RWPE2 (cell line): ENCODE data around the gene TRIP13.
"Not testable (repeated sequence)": the region's sequence is repeated elsewhere in the genome, so short reads cannot be mapped to it uniquely, and the experiment has no call there.

Experiments
- ATAC-seq: fragments of 200-7000 bp; cut with Tn5 transposase; 3 replicates; pipeline ENCODE4 v1.9.1; 2021; ENCODE audit warnings: low read depth
- DNase-seq: peaks from one replicate; pipeline ENCODE4 v3.0.0-alpha.2; 2020; ENCODE audit warnings: low spot score
- H3K27ac ChIP-seq: fragments of 450-650 bp; 2 replicates; pipeline ENCODE4 v1.5.1; 2017; ENCODE audit warnings: mild to moderate bottlenecking; ENCODE audit not compliant: poor library complexity, severe bottlenecking
- H3K27me3 ChIP-seq: fragments of 250-450 bp; sonication (Bioruptor Pico); 2 replicates; pipeline ENCODE4 v1.5.1; 2021; ENCODE audit warnings: mild to moderate bottlenecking, moderate library complexity; ENCODE audit not compliant: insufficient read depth, poor library complexity, severe bottlenecking
- H3K36me3 ChIP-seq: fragments of 250-450 bp; sonication (Bioruptor Pico); 2 replicates; pipeline ENCODE4 v1.5.1; 2020; ENCODE audit warnings: low read depth, mild to moderate bottlenecking, moderate library complexity
- H3K4me1 ChIP-seq: fragments of 250-450 bp; sonication (Bioruptor Pico); 2 replicates; pipeline ENCODE4 v1.5.1; 2021; ENCODE audit warnings: mild to moderate bottlenecking, moderate library complexity; ENCODE audit not compliant: insufficient read depth, poor library complexity, severe bottlenecking
- H3K4me3 ChIP-seq: fragments of 250-450 bp; sonication (Bioruptor Pico); 2 replicates; pipeline ENCODE4 v1.5.1; 2021; ENCODE audit warnings: mild to moderate bottlenecking, moderate library complexity; ENCODE audit not compliant: severe bottlenecking
- H3K9me3 ChIP-seq: fragments of 250-450 bp; sonication (Bioruptor Pico); 2 replicates; pipeline ENCODE4 v1.5.1; 2021; ENCODE audit warnings: mild to moderate bottlenecking, moderate library complexity; ENCODE audit not compliant: severe bottlenecking
- TF ChIP-seq, protein P1 (sequence below): fragments of 450-650 bp; IDR thresholded peaks from one replicate; pipeline ENCODE4 v1.5.1; 2017; ENCODE audit warnings: mild to moderate bottlenecking, moderate library complexity; ENCODE audit not compliant: poor library complexity, severe bottlenecking

TRIP13 gene

DNA sequence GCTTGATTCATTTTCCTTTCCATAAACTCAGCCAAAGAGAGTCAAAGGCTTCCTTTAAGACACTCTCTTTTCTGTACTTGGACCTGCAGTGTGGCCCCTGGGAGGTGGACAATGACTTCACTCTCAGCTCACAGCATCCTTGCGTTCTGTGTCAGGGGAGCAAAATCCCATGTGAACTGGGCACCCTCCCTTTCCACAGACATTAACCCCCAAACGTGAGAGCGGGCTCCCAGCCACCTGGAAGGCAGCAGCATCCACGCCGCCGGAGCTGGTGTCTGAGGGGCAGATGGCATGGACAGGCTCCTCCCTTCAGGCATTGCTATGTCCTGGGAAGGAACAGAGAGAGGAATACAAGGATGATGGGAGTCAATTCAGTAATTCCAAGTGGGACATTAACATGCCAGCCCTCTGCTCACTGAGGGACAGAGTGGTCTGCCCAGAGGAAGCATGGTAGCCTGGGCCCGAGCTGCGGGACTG is 39.5 kb downstream of the TRIP13 start:
- Histone ChIP-seq H3K27ac (no peak overlapping the region), H3K27me3 (peaks cover 4% of the 10 kb centered on the region), H3K4me3 (no peak overlapping the region), H3K4me1 (no peaks in the 10 kb centered on the region), H3K36me3 (no peaks in the 10 kb centered on the region), H3K9me3 (no peaks in the 10 kb centered on the region)
- ATAC-seq = no peak
- peak; percentile 57 for DNase-seq
- TF ChIP-seq, protein P1, sequence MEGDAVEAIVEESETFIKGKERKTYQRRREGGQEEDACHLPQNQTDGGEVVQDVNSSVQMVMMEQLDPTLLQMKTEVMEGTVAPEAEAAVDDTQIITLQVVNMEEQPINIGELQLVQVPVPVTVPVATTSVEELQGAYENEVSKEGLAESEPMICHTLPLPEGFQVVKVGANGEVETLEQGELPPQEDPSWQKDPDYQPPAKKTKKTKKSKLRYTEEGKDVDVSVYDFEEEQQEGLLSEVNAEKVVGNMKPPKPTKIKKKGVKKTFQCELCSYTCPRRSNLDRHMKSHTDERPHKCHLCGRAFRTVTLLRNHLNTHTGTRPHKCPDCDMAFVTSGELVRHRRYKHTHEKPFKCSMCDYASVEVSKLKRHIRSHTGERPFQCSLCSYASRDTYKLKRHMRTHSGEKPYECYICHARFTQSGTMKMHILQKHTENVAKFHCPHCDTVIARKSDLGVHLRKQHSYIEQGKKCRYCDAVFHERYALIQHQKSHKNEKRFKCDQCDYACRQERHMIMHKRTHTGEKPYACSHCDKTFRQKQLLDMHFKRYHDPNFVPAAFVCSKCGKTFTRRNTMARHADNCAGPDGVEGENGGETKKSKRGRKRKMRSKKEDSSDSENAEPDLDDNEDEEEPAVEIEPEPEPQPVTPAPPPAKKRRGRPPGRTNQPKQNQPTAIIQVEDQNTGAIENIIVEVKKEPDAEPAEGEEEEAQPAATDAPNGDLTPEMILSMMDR = no peak

DNA sequence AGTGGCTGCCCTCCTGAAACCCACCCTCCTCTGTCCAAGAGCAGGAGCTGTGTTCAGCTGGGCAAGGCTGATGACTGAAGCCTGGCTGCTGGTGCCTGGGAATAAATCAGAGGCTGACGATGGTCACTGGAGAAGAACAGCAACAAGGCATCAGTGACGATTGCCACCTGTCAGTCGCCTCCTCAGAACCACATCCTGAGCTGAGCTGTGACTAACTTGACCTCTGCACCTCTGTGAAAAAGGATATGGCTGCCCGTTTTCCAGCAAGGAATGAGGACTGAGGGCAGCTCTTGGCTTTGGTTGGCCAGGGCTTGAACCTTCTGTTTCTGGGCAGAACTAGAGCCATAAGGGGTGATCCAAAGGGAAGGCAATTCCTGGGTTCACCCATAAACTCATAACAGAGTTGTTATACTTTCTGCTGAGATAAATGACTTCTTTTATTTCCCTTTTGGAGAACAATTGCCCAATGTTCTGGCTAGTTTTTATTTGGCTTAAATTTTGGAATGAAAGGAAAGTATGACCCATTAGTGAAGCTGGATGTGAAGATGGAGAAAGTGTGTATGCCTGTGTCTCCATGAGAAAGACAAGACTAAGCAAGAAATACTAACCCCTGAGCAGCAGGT is 40.1 kb downstream of the TRIP13 start:
- no peak overlapping the region for H3K27ac ChIP-seq
- H3K4me1 ChIP-seq = no peaks in the 10 kb centered on the region
- H3K27me3 ChIP-seq = peaks cover 4% of the 10 kb centered on the region
- H3K36me3 ChIP-seq = no peaks in the 10 kb centered on the region
- no peaks in the 10 kb centered on the region for H3K9me3 ChIP-seq
- no peak overlapping the region for H3K4me3 ChIP-seq
- ATAC-seq (no peak), DNase-seq (no peak)
- TF ChIP-seq, protein P1 = no peak

DNA sequence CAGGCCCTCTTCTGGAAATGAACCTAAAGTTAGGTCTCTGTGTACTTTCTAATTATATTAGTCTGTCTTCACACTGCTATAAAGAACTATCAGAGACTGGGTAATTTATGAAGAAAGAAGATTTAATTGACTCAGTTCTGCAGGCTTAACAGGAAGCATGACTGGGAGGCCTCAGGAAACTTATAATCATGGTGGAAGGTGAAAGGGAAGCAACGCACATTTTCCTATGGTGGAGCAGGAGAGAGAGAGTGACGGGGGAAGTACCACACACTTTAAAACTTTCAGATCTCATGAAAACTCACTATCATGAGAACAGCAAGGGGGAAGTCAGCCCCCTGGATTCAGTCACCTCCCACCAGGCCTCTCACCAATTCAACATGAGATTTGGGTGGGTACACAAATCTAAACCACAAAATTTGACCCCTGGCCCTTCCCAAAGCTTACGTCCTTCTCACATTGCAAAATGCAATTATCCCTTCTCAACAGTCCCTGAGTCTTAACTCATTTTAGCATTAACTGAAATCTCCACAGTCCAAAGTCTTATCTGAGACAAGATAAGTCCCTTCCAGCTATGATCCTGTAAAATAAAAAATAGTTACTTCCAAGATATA is 40.7 kb downstream of the TRIP13 start:
- Histone ChIP-seq H3K4me1 (no peaks in the 10 kb centered on the region), H3K27ac (no peak overlapping the region), H3K27me3 (peaks cover 4% of the 10 kb centered on the region), H3K9me3 (no peaks in the 10 kb centered on the region), H3K4me3 (no peak overlapping the region), H3K36me3 (no peaks in the 10 kb centered on the region)
- TF ChIP-seq, protein P1 = no peak
- no peak for DNase-seq
- ATAC-seq = no peak

DNA sequence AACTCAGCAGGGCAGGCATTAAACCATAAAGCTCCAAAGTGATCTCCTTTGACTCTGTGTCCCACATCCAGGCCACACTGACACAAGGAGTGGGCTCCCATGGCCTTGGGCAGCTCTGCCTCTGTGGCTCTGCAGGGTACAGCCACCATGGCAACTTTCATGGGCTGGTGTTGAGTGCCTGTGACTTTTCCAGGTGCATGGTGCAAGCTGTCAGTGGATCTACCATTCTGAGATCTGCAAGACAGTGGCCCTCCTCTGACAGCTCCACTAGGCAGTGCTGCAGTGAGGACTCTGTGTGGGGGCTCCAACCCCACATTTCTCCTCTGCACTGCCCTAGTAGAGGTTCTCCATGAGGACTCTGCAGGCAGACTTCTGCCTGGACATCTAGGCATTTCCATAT is 41.3 kb downstream of the TRIP13 start:
- not testable (repeated sequence) for H3K36me3 ChIP-seq, H3K27me3 ChIP-seq, H3K4me1 ChIP-seq, H3K27ac ChIP-seq, H3K4me3 ChIP-seq, H3K9me3 ChIP-seq, ATAC-seq
- DNase-seq = peak; percentile 11

DNA sequence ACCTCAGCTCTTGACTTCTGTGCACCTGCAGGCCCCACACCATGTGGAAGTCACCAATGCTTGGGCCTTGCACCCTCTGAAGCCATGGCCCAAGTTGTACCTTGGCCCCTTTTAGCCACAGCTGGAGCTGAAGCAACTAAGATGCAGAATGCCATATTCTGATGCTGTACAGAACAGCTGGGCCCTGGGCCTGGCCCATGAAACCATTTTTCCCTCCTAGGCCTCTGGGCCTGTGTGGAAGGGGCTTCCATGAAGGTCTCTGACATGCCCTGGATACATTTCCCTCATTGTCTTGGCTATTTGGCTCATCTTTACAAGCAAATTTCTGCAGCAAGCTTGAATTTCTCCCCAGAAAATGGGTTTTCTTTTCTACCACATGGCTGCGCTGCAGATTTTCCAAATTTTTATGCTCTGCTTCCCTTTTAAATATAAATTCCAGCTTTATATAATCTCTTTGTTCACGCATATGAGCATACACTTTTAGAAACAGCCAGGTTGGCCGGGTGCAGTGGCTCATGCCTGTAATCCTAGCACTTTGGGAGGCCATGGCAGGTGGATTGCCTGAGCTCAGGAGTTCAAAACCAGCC is 41.8 kb downstream of the TRIP13 start:
- not testable (repeated sequence) for DNase-seq, ATAC-seq
- TF ChIP-seq, protein P1 = peak; percentile 42

More for the DNA sequence above, 41.8 kb downstream of the TRIP13 start:
- not testable (repeated sequence) for H3K27ac ChIP-seq, H3K36me3 ChIP-seq, H3K27me3 ChIP-seq, H3K4me1 ChIP-seq, H3K9me3 ChIP-seq, H3K4me3 ChIP-seq
